ENCODE results near the gene NUF2. TPM values are rescaled to one million over a fixed set of nuclear protein-coding genes. Genes with fewer than 3 reads are reported as not detected.

The NUF2 gene
- total and polyA plus RNA-seq, 4 donors = 0.80 to 31.6 (median 1.0) TPM; not detected in 1

DNA sequence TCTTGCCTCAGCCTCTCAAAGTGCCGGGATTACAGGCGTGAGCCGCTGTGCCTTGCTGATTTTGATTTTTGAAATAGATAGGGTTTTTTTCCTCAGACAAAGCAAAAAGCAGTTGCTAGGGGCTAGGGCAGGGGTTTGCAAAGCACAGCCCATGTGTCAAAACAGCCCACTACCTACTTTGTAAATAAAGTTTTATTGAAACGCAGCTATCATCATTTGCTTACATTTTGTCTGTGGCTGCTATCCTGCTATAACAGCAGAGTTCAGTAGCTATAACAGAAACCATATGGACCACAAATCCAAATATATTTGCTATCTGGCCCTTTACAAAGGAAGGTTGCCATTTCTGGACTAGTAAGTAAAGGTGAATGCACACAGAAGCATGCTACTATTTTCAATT lies 44.8 kb downstream of the NUF2 start:
- H3K9ac ChIP-seq (ENCODE audit: low read depth in 1 of 2, low read length in 2 of 2) = no peak overlapping the region
- H3K27me3 ChIP-seq (ENCODE audit: control insufficient read depth in 4 of 4, insufficient read depth in 4 of 4, low read length in 3 of 4) = peaks cover 0 to 4% (median 0%) of the 10 kb centered on the region in 4 donors
- no peaks in the 10 kb centered on the region for H3K4me1 ChIP-seq (ENCODE audit: control insufficient read depth in 4 of 4, insufficient read depth in 4 of 4, low read length in 3 of 4)
- no peak for TF ChIP-seq YY1 (IDR thresholded peaks at IDR 0.05)
- no peaks in the 10 kb centered on the region for H3K36me3 ChIP-seq (ENCODE audit: control insufficient read depth in 4 of 4, insufficient read depth in 3 of 4, low read depth in 1 of 4, low read length in 3 of 4)
- H3K27ac ChIP-seq (ENCODE audit: low read depth in 1 of 2, low read length in 2 of 2) = no peak overlapping the region
- H3K9me3 ChIP-seq (ENCODE audit: control insufficient read depth in 4 of 4, low read length in 3 of 4) = no peaks in the 10 kb centered on the region
- H3K4me3 ChIP-seq (ENCODE audit: low read depth in 1 of 3, low read length in 3 of 3) = no peak overlapping the region
- DNase-seq (ENCODE audit: low spot score) = no peak
- 85% methylated on average over 4 of the region's 4 CpGs for WGBS

DNA sequence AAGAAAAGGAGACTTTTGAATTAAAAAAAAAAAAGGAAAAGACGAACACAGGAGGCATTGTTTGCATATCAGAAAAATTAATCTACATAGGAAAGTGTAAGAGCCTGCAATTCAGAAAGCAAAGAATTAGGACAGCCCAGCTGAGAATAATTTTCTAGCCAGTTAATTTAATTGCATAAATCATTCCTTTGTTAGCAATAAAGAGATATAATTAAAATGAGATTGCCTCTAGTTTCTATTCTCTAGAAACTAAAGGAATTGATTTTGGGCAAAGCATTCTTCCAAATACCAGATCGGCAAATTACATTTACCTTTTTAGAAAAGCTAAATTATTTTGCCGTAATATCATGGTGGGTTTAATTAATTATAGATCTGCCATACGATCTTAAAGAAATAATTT lies 46.0 kb downstream of the NUF2 start:
- peaks cover 0 to 4% (median 0%) of the 10 kb centered on the region in 4 donors for H3K27me3 ChIP-seq (ENCODE audit: control insufficient read depth in 4 of 4, insufficient read depth in 4 of 4, low read length in 3 of 4)
- no peaks in the 10 kb centered on the region for H3K4me1 ChIP-seq (ENCODE audit: control insufficient read depth in 4 of 4, insufficient read depth in 4 of 4, low read length in 3 of 4)
- WGBS = 76% methylated on average over 4 of the region's 4 CpGs
- no peak overlapping the region for H3K27ac ChIP-seq (ENCODE audit: low read depth in 1 of 2, low read length in 2 of 2)
- no peak overlapping the region for H3K4me3 ChIP-seq (ENCODE audit: low read depth in 1 of 3, low read length in 3 of 3)
- no peaks in the 10 kb centered on the region for H3K36me3 ChIP-seq (ENCODE audit: control insufficient read depth in 4 of 4, insufficient read depth in 3 of 4, low read depth in 1 of 4, low read length in 3 of 4)
- TF ChIP-seq MAX (IDR thresholded peaks at IDR 0.05) (no peak), FOXA1 (IDR thresholded peaks at IDR 0.05) (no peak), YY1 (IDR thresholded peaks at IDR 0.05) (no peak), GABPA (IDR thresholded peaks at IDR 0.05 in 1 of 2, conservative IDR thresholded peaks at IDR 0.05 in 1 of 2) (no peak), HNF4A (conservative IDR thresholded peaks at IDR 0.05) (no peak), FOXA2 (IDR thresholded peaks at IDR 0.05) (no peak), HNF4G (IDR thresholded peaks at IDR 0.05) (no peak), TAF1 (conservative IDR thresholded peaks at IDR 0.05) (no peak), ZBTB33 (IDR thresholded peaks at IDR 0.05) (no peak), JUND (IDR thresholded peaks at IDR 0.05) (no peak), RAD21 (IDR thresholded peaks at IDR 0.05) (no peak), SP1 (IDR thresholded peaks at IDR 0.05) (no peak), REST (IDR thresholded peaks at IDR 0.05) (no peak), RXRA (IDR thresholded peaks at IDR 0.05) (no peak), EGR1 (IDR thresholded peaks at IDR 0.05; ENCODE audit: low read depth in 2 of 2) (no peak), NR2F2 (IDR thresholded peaks at IDR 0.05) (no peak)
- TF ChIP-seq, protein P1, sequence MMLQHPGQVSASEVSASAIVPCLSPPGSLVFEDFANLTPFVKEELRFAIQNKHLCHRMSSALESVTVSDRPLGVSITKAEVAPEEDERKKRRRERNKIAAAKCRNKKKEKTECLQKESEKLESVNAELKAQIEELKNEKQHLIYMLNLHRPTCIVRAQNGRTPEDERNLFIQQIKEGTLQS (IDR thresholded peaks at IDR 0.05) = no peak
- TF ChIP-seq, protein P2, sequence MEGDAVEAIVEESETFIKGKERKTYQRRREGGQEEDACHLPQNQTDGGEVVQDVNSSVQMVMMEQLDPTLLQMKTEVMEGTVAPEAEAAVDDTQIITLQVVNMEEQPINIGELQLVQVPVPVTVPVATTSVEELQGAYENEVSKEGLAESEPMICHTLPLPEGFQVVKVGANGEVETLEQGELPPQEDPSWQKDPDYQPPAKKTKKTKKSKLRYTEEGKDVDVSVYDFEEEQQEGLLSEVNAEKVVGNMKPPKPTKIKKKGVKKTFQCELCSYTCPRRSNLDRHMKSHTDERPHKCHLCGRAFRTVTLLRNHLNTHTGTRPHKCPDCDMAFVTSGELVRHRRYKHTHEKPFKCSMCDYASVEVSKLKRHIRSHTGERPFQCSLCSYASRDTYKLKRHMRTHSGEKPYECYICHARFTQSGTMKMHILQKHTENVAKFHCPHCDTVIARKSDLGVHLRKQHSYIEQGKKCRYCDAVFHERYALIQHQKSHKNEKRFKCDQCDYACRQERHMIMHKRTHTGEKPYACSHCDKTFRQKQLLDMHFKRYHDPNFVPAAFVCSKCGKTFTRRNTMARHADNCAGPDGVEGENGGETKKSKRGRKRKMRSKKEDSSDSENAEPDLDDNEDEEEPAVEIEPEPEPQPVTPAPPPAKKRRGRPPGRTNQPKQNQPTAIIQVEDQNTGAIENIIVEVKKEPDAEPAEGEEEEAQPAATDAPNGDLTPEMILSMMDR (IDR thresholded peaks at IDR 0.05; ENCODE audit: low read depth, low read length, missing input control) = no peak
- no peak for DNase-seq (ENCODE audit: low spot score)
- no peak overlapping the region for H3K9ac ChIP-seq (ENCODE audit: low read depth in 1 of 2, low read length in 2 of 2)
- H3K9me3 ChIP-seq (ENCODE audit: control insufficient read depth in 4 of 4, low read length in 3 of 4) = no peaks in the 10 kb centered on the region
